Measurements from ENCODE around the gene KREMEN2.

DNA sequence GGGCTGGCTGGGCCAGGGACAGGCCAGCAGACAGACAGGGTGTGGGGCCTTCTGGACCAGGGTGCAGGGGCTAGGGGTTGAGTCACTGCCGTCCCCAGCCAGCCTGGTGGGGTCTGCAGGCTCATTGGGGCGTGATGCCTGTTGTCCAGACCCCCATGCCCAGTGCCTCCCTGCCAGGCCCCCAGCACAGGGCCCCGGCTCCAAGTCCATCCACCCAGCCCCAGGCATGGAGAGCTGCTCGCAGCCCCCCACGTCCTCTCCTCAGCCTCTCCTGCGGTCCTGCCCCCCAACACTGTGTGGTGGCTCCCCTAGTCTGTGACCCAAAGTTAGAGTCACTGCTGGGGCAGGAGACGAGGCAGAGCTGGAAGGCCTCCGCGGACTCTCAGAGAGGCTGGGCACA is 23.2 kb downstream of the KREMEN2 start:
- no peak for TF ChIP-seq POLR2AphosphoS5 (IDR thresholded peaks at IDR 0.05; ENCODE audit: low read depth, low read length)
- TF ChIP-seq, protein P1, sequence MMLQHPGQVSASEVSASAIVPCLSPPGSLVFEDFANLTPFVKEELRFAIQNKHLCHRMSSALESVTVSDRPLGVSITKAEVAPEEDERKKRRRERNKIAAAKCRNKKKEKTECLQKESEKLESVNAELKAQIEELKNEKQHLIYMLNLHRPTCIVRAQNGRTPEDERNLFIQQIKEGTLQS (IDR thresholded peaks at IDR 0.05; ENCODE audit: insufficient read depth, low read depth, low read length), result no peak
- TF ChIP-seq CBX5 (IDR thresholded peaks at IDR 0.05; ENCODE audit: low read depth, low read length), result no peak
- TF ChIP-seq, protein P2, sequence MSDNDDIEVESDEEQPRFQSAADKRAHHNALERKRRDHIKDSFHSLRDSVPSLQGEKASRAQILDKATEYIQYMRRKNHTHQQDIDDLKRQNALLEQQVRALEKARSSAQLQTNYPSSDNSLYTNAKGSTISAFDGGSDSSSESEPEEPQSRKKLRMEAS (IDR thresholded peaks at IDR 0.05), result no peak
